MCF 10A (cell line): ENCODE results near the gene GATC. TPM values are rescaled to one million over a fixed set of nuclear protein-coding genes. Genes with fewer than 3 reads are reported as not detected.

Experiments used
- BruUV-seq: library from RNA; stranded (reverse); fragments of 400-500 nt; replicated peaks from 2 replicates; lab custom pipeline; 2021; lab: Mats Ljungman, UMichigan
- CTCF ChIA-PET: fragments of 300-600 bp; sonication (Branson Sonifier 250); formaldehyde crosslinking; extraction: SDS; loops from one replicate; lab custom pipeline; 2021; ENCODE audit warnings: antibody characterized with exemption, inconsistent platforms; lab: Yijun Ruan, JAX
- POLR2A ChIA-PET: fragments of 300-600, 350-650 bp; sonication (Branson Sonifier 250); formaldehyde crosslinking; extraction: SDS; loops from one replicate; lab custom pipeline; 2020; ENCODE audit warnings: antibody characterized with exemption, inconsistent platforms; lab: Yijun Ruan, JAX
- DNase-seq: peaks from one replicate; pipeline ENCODE4 v3.0.0-alpha.2; 2018; ENCODE audit not compliant: unreplicated experiment
- H3K27ac Mint-ChIP-seq: one replicate; pipeline ENCODE4 v1.8.0; 2022; ENCODE audit warnings: mild to moderate bottlenecking, low read depth, mixed read lengths; ENCODE audit not compliant: unreplicated experiment
- H3K27me3 Mint-ChIP-seq: one replicate; pipeline ENCODE4 v1.8.0; 2022; ENCODE audit warnings: mixed read lengths; ENCODE audit not compliant: insufficient read depth, unreplicated experiment
- H3K36me3 Mint-ChIP-seq: one replicate; pipeline ENCODE4 v1.8.0; 2022; ENCODE audit warnings: mild to moderate bottlenecking, moderate library complexity, mixed read lengths; ENCODE audit not compliant: insufficient read depth, unreplicated experiment
- H3K4me1 Mint-ChIP-seq: one replicate; pipeline ENCODE4 v1.8.0; 2022; ENCODE audit warnings: mixed read lengths; ENCODE audit not compliant: insufficient read depth, unreplicated experiment
- H3K4me3 Mint-ChIP-seq: one replicate; pipeline ENCODE4 v1.8.0; 2022; ENCODE audit warnings: mild to moderate bottlenecking, moderate library complexity, mixed read lengths; ENCODE audit not compliant: unreplicated experiment
- H3K9me3 Mint-ChIP-seq: one replicate; pipeline ENCODE4 v1.8.0; 2022; ENCODE audit warnings: mixed read lengths; ENCODE audit not compliant: unreplicated experiment
- CTCF ChIP-seq: fragments of 200-600 bp; IDR thresholded peaks from one replicate; pipeline ENCODE4 v1.8.0; 2022; ENCODE audit warnings: antibody characterized with exemption, mild to moderate bottlenecking; ENCODE audit not compliant: unreplicated experiment
- intact Hi-C: fragments of 100-400 bp; cut with micrococcal nuclease; formaldehyde crosslinking; loops from 2 replicates; pipeline ENCODE4 v1.14.1; 2022
- total RNA-seq: library from RNA; stranded (reverse); gene quantifications from 2 replicates; pipeline ENCODE4 v1.2.3, GENCODE V29; 2022

GATC gene
- total RNA-seq, 1 experiment from 2014 or later: 32.1 TPM

GRCh38 chr12:120460157-120460556 is 13.9 kb downstream of the GATC start:
- Mint-ChIP-seq H3K4me3 (no peak overlapping the region), H3K36me3 (peaks cover 89% of the 10 kb centered on the region), H3K9me3 (no peaks in the 10 kb centered on the region), H3K4me1 (no peaks in the 10 kb centered on the region), H3K27me3 (no peaks in the 10 kb centered on the region), H3K27ac (no peak overlapping the region)
- BruUV-seq: no TSS peak
- ChIA-PET CTCF (interaction anchor here (1.5 kb wide), 1 partner anchor 10 kb away, joined by 4 read pairs; no protein-coding TSS in a partner anchor), POLR2A (interaction anchor here (0.8 to 1.2 kb wide), 3 partner anchors 8 to 16 kb away, joined by 3 to 5 read pairs (median 3); no protein-coding TSS in a partner anchor)
- DNase-seq: no peak
- no peak for TF ChIP-seq CTCF
- intact Hi-C loops: no loop called here

GRCh38 chr12:120462099-120462640 is 15.9 kb downstream of the GATC start:
- intact Hi-C loops: no loop called here
- Mint-ChIP-seq H3K36me3 (peaks cover 91% of the 10 kb centered on the region), H3K27ac (no peak overlapping the region), H3K4me1 (peaks cover 12% of the 10 kb centered on the region), H3K4me3 (no peak overlapping the region), H3K9me3 (no peaks in the 10 kb centered on the region), H3K27me3 (no peaks in the 10 kb centered on the region)
- TF ChIP-seq CTCF: no peak
- BruUV-seq: TSS peak; percentile 2
- no peak for DNase-seq
- ChIA-PET CTCF (interaction anchor here (1.2 to 1.6 kb wide), 2 partner anchors 10 to 129 kb away, joined by 3 to 5 read pairs; no protein-coding TSS in a partner anchor), POLR2A (interaction anchor here (1.8 kb wide), 1 partner anchor 15 kb away, joined by 8 read pairs; no protein-coding TSS in a partner anchor)

- Mint-ChIP-seq H3K4me3 (no peak overlapping the region), H3K27ac (no peak overlapping the region), H3K36me3 (peaks cover 92% of the 10 kb centered on the region), H3K4me1 (peaks cover 17% of the 10 kb centered on the region), H3K9me3 (no peaks in the 10 kb centered on the region), H3K27me3 (no peaks in the 10 kb centered on the region)
- no peak for TF ChIP-seq CTCF
- intact Hi-C loops: no loop called here
- POLR2A ChIA-PET: interaction anchor here (1.0 to 1.9 kb wide), 3 partner anchors 18 to 106 kb away, joined by 3 to 7 read pairs (median 3); partner anchors contain the start of genes COX6A1, GATC and TRIAP1
- DNase-seq: no peak
- CTCF ChIA-PET: interaction anchor here (0.5 to 1.9 kb wide), 5 partner anchors 11 to 34 kb away, joined by 3 to 9 read pairs (median 5); partner anchors contain the start of genes COX6A1, GATC and TRIAP1
- no TSS peak for BruUV-seq
Observed at GRCh38 chr12:120463712-120464111, 17.5 kb downstream of the GATC start.

- ChIA-PET CTCF (interaction anchor here (0.5 to 5.1 kb wide), 14 partner anchors 9 to 548 kb away, joined by 3 to 42 read pairs (median 7); partner anchors contain the start of genes COX6A1, GATC, PLA2G1B and TRIAP1), POLR2A (interaction anchor here (1.1 to 6.6 kb wide), 5 partner anchors 8 to 30 kb away, joined by 3 to 56 read pairs (median 5); partner anchors contain the start of genes DYNLL1, GATC and TRIAP1)
- BruUV-seq: no TSS peak
- no peak overlapping the region for H3K27ac Mint-ChIP-seq
- TF ChIP-seq CTCF: no peak
- H3K4me3 Mint-ChIP-seq: no peak overlapping the region
- no peaks in the 10 kb centered on the region for H3K27me3 Mint-ChIP-seq
- intact Hi-C loops: loop anchor here (1.0 kb wide), 1 partner anchor 109 kb away; no protein-coding TSS in a partner anchor
- peaks cover 17% of the 10 kb centered on the region for H3K4me1 Mint-ChIP-seq
- DNase-seq: no peak
- H3K36me3 Mint-ChIP-seq: peaks cover 74% of the 10 kb centered on the region
- no peaks in the 10 kb centered on the region for H3K9me3 Mint-ChIP-seq
Observed at GRCh38 chr12:120465756-120466155, 19.5 kb downstream of the GATC start.
